Measurements from ENCODE around the gene PRPF8.
"Not testable (repeated sequence)": the region's sequence is repeated elsewhere in the genome, so short reads cannot be mapped to it uniquely, and the experiment has no call there.

Gene PRPF8

DNA sequence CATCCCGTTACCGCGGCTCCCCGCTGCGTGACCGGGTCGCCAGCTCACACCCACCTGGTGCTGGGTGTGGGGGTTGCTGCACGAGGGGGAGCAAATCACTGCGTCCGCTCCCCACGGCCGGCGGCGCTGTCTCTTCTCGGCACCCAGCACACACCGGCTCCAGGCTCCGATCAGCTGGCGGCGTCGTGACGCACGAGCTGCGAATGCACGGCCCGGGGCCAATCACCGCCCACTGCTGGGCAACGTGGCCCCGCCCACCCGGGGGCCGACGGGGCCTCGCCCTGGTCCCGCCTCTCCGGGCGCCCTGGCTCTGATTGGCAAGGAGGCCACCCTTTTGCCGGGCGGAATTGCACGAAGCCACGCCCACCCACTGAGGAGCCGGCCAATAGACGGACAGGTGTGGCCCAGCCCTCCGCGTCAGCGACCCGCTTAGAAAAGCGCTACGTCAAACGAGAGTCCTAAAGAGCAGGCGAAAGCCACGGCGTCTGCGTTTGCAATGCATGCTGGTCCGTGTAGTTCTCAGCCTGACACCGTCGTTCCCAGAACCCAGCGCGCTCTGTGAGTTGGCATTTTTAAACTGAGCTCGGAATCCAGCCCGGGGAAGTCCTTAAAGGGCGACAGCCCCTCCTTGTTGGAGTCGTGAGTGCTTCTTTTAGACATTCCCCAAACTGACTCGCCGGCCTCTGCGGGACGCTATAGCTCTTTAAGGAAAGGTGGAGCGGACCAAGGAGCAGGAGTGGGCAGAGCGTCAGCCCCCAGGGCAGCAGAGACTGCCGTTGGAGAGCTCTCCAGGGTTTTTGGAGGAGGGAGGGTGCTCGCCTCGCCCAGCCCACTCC is 31.6 kb upstream of the PRPF8 start:
- DNase-seq, result peak; percentile 100

DNA sequence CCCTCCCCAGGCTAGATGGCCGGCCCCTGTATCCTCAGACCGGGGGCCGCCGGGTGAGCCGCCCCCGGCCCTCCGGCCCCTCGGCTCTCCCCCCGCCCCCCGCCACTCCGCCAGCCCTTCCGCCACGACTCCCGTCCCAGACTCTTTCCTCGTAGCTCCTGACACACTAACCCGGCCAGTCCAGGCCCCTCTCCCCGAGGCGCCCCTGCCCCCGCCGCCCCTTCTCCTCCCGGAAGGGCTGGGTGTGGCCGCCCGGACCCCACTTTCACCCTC is 31.1 kb upstream of the PRPF8 start:
- no peak for DNase-seq

DNA sequence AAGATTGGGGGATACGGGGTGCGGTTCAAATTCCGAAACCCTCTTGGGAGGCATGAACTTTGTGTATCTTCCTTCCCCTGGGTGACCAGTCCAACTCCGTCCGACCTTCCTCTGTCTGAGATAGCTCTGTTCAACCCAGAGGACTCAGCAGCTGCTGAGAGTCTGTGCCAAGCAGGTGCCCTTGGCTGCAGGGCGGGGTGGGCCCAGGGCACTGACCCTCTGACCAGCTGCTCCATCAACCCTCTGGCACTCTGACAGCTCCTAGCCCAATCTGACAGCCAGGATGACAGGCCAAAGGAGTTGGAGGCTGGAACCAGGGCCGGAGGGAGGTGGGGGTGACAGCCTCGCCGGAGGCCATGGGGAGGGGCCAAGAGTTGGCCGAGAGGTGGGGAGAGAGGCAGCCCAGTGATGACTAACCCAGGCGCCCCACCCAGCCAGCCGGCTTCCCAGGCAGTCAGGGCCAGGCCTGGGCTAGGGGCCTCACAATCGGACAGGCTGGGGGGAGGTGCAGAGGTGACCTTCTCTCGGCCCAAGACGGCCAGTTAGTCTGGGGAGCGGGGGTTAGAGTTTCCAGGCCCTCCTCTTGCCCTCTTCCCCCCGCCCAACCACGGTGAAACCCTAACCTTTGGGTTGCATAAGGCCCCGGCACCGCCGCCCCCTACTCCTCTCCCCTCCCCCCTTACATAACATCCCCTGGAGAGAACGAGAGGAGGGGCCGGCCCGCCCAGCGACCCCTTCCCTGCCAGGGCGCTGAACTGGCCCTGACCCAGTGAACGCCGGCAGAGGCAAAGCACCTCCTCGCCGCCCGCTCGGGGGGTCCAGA is 30.5 kb upstream of the PRPF8 start:
- peak; percentile 85 for DNase-seq

DNA sequence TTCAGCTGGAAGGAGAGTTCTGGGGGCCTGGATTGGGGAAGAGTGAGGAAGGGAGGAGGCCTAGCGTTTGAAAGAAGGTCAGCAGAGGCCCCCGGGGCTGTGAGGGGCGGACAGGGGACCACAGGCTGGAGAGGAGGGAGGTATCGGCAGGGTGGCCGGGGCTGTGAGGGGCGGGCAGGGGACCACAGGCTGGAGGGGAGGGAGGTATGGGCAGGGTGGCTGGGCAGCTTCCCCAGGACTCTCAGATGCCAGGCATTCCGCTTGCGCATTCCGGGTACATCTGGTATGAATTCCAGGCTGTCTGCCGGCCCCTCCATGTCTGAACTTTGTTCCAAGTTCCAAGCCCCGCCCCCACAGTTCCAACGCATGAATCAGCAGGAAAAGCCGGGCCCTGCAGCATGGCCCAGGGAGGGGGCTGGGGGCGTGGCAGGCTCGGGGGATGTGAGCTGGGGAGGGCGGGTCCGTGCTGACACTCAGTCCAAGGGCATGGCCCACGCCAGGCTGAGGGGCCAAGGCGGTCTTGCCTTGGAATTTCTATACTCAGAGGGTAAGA is 29.8 kb upstream of the PRPF8 start:
- peak; percentile 91 for DNase-seq

DNA sequence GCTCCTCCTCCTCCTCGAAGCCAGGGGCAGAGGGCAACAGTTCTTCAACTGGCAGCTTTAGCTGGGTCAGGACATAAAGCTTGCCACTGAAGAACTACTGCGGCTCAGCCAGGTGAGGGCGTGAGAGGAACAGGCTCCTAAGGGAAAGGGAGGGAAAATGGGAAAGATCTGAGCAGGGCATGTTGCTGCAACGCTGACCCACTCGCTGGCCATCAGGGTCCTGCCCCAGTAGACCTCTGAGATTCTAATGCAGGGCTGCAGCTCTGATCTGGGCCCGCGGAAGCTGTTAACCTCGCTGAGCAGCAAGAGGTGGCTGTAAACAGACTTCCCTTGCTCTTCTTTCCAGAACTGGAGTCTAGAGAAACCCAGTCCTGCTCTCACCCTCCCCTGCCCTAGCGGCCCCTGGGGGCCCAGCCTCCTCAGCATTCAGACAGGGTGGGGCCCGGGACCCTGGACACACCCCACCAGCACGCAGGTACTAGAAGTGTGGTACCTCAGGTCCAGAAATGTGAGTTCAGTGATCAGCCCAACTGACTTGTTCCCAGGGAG is 29.3 kb upstream of the PRPF8 start:
- no peak for DNase-seq

- no peak for DNase-seq
These were observed 28.7 kb upstream of the PRPF8 start for GRCh38 chr17:1713160-1713877.

DNA sequence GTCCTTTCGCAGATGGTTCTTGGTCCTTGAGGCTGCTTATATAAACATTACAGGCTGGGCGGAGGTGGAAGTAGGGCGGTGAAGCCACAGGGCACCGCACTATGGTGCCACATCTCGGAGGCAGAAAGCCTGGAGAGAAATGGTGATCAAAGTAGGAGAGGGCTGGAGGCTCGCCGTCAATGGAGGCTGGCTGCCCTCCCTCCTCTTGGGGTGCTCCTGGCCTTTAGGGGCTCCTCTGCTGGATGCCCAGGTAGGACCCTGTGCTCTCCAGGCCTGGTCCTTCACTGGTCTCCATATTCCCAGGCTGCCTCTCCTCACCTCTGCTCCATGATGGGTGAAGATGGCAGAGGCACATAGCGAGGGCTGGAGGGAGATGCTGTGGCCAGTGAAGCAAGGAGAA is 27.6 kb upstream of the PRPF8 start:
- DNase-seq, result no peak

GRCh38 chr17:1711804-1712203 is 27.1 kb upstream of the PRPF8 start:
- DNase-seq, result no peak

DNA sequence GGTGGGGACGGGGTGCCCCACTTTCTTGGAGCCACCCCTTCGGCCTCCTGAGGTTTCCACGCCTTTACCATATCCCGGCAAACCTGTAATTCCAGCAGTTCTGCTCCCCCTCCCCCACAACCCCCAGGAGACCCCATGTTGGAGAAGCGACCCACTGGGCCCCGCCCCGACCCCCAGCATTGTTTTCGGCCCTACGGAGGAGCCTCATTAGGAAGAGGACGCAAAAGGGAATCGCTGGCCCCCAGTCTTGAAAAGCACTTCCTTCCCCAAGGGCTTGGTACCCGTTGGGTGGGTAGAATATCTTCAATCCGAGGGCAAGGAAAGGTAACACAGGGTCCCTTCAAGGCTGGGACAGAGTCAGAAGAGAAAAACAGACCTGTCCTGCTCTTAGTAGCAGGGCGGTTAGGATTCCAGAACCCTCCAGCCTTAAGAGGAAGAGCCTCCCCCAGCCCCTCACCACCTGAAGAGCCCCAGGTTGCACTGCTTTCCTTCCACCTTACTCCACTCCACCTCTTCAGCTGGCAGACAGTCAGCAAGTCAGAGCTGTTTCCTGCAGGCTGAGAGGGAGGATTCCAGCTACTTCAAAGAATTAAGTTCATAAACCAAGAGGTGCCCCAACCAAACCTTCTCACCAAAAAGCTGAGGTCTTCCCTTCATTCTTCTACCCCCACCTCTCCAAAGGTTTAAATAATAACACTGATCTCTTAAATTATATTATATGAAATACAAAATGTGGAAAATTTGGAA is 26.3 kb upstream of the PRPF8 start:
- DNase-seq, result no peak

GRCh38 chr17:1709971-1710806 is 25.5 kb upstream of the PRPF8 start, which contains the start of gene TLCD2:
TLCD2 (minus strand) TSS chr17:1710377; CDS start chr17:1710242, 135 bp downstream.
- peak; percentile 61 for DNase-seq

DNA sequence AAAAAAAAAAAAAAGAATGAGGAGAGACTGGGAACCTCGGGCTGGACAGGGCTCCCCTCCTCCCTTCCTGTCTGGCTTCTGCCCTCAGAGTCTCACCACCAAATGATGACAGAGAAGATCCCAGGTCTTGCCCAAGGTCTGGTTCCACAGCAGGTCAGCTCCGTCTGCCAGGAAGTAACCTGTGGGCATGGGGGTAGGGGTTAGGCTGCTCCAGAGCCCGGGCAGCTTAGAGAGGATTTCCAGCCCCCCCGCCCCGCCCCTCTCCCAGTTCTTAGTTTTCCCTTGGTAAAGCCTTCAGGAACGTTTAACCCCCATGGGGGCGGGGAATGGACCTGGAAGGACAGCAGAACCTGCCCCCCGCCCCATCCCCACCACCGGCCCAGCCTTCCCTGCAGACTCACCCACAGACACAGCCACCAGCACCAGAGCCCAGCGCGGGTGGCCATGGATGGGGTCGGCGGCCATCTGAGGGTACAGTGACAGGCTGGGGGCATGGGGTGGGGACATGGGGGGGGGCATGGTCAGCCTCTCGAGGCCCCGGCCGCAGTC is 24.8 kb upstream of the PRPF8 start:
- no peak for DNase-seq

- DNase-seq, result not testable (repeated sequence)
These were observed 24.2 kb upstream of the PRPF8 start for GRCh38 chr17:1708791-1709346.

DNA sequence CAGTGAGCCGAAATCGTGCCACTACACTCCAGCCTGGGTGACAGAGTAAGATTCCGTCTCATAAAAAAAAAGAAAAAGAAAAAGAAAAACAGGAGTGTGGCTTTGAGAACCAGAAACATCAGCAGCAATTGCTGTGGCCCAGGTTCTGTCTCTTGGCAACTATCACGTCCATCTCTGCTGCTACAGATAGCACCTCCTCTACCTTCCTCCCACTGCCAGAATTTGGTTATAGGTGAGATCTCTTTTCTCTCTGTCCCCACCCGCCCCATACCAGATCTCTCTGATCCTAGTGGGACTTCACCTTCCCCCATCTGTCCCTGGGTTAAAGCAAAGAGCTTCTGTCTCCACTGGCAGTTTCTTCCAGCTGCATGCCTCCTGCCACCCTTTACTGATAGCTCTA is 22.4 kb upstream of the PRPF8 start:
- DNase-seq, result no peak

- DNase-seq, result no peak
These were observed 20.3 kb upstream of the PRPF8 start for GRCh38 chr17:1705004-1705403.

GRCh38 chr17:1703063-1703462 is 18.4 kb upstream of the PRPF8 start:
- DNase-seq, result no peak

DNA sequence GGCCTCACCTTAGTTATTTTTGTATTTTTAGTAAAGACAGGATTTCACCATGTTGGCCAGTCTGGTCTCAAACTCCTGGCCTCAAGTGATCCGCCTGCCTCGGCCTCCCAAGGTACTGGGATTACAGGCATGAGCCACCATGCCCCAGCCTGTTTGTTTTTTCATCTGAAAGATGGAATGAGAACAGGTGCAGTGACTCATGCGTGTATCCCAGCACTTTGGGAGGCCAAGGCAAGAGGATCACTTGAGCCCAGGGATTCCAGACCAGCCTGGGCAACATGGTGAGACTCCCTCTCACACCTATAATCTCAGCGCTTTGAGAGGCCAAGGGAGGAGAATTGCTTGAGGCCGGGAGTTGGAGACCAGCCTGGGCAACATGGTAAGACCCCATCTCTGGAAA is 15.2 kb upstream of the PRPF8 start:
- not testable (repeated sequence) for DNase-seq

GRCh38 chr17:1697681-1698080 is 13.0 kb upstream of the PRPF8 start:
- DNase-seq, result no peak

GRCh38 chr17:1695365-1695764 is 10.7 kb upstream of the PRPF8 start:
- DNase-seq, result no peak

- no peak for DNase-seq
These were observed 8.7 kb upstream of the PRPF8 start for GRCh38 chr17:1693339-1693738.

- DNase-seq, result no peak
These were observed 6.0 kb upstream of the PRPF8 start for GRCh38 chr17:1690544-1691221.
